ENCODE data around the gene PTPRD. TPM values are rescaled to one million over a fixed set of nuclear protein-coding genes. Genes with fewer than 3 reads are reported as not detected.

Gene PTPRD
- total RNA-seq, 1 experiment from 2014 or later, result 1.8 TPM

GRCh38 chr9:9992936-9993335 is 619.9 kb downstream of the PTPRD start:
- H3K36me3 Mint-ChIP-seq (ENCODE audit: insufficient read depth, unreplicated experiment), result no peaks in the 10 kb centered on the region
- H3K27me3 Mint-ChIP-seq (ENCODE audit: unreplicated experiment), result no peaks in the 10 kb centered on the region
- intact Hi-C loops (cut with micrococcal nuclease; ENCODE audit: unreplicated experiment), result no loop called here
- H3K9me3 Mint-ChIP-seq (ENCODE audit: low read depth, unreplicated experiment), result peaks cover 2% of the 10 kb centered on the region
- no peak for TF ChIP-seq CTCF (IDR thresholded peaks at IDR 0.05; ENCODE audit: unreplicated experiment)
- CTCF ChIA-PET, result no interaction called here
- H3K4me3 Mint-ChIP-seq (ENCODE audit: low read depth, unreplicated experiment), result no peak overlapping the region
- no peak for DNase-seq
- no peaks in the 10 kb centered on the region for H3K4me1 Mint-ChIP-seq (ENCODE audit: low read depth, unreplicated experiment)
- no peak overlapping the region for H3K27ac Mint-ChIP-seq (ENCODE audit: unreplicated experiment)
- BruUV-seq (replicated peaks), result no TSS peak

DNA sequence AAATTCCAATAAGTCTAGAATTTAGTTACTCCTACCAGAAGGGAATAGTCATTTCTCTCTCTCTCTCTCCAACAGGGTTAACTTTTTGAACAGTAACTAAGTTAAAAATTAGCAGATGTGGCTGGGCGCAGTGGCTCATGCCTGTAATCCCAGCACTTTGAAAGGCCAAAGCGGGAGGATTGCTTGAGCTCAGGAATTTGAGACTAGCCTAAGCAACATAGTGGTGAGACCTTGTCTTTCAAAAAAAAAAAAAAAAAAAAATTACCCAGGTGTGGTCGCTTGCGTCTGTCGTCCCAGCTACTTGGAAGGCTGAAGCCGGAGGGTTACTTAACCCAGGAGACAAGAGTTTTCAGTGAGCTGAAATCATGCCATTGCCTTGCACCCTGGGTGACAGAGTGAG is 639.7 kb downstream of the PTPRD start:
- no peak overlapping the region for H3K4me3 Mint-ChIP-seq (ENCODE audit: low read depth, unreplicated experiment)
- DNase-seq, result no peak
- BruUV-seq (replicated peaks), result no TSS peak
- no peaks in the 10 kb centered on the region for H3K9me3 Mint-ChIP-seq (ENCODE audit: low read depth, unreplicated experiment)
- no peaks in the 10 kb centered on the region for H3K36me3 Mint-ChIP-seq (ENCODE audit: insufficient read depth, unreplicated experiment)
- CTCF ChIA-PET, result no interaction called here
- H3K4me1 Mint-ChIP-seq (ENCODE audit: low read depth, unreplicated experiment), result no peaks in the 10 kb centered on the region
- intact Hi-C loops (cut with micrococcal nuclease; ENCODE audit: unreplicated experiment), result no loop called here
- TF ChIP-seq CTCF (IDR thresholded peaks at IDR 0.05; ENCODE audit: unreplicated experiment), result no peak
- H3K27me3 Mint-ChIP-seq (ENCODE audit: unreplicated experiment), result no peaks in the 10 kb centered on the region
- H3K27ac Mint-ChIP-seq (ENCODE audit: unreplicated experiment), result no peak overlapping the region

GRCh38 chr9:9970514-9970913 is 642.3 kb downstream of the PTPRD start:
- Mint-ChIP-seq H3K27ac (ENCODE audit: unreplicated experiment) (no peak overlapping the region), H3K9me3 (ENCODE audit: low read depth, unreplicated experiment) (no peaks in the 10 kb centered on the region), H3K36me3 (ENCODE audit: insufficient read depth, unreplicated experiment) (no peaks in the 10 kb centered on the region), H3K27me3 (ENCODE audit: unreplicated experiment) (no peaks in the 10 kb centered on the region), H3K4me1 (ENCODE audit: low read depth, unreplicated experiment) (no peaks in the 10 kb centered on the region), H3K4me3 (ENCODE audit: low read depth, unreplicated experiment) (no peak overlapping the region)
- CTCF ChIA-PET, result no interaction called here
- BruUV-seq (replicated peaks), result no TSS peak
- no peak for DNase-seq
- TF ChIP-seq CTCF (IDR thresholded peaks at IDR 0.05; ENCODE audit: unreplicated experiment), result no peak
- intact Hi-C loops (cut with micrococcal nuclease; ENCODE audit: unreplicated experiment), result no loop called here

GRCh38 chr9:9963841-9964240 is 649.0 kb downstream of the PTPRD start:
- Mint-ChIP-seq H3K27me3 (ENCODE audit: unreplicated experiment) (no peaks in the 10 kb centered on the region), H3K36me3 (ENCODE audit: insufficient read depth, unreplicated experiment) (no peaks in the 10 kb centered on the region), H3K4me1 (ENCODE audit: low read depth, unreplicated experiment) (no peaks in the 10 kb centered on the region), H3K4me3 (ENCODE audit: low read depth, unreplicated experiment) (no peak overlapping the region), H3K27ac (ENCODE audit: unreplicated experiment) (no peak overlapping the region), H3K9me3 (ENCODE audit: low read depth, unreplicated experiment) (no peaks in the 10 kb centered on the region)
- CTCF ChIA-PET, result no interaction called here
- TF ChIP-seq CTCF (IDR thresholded peaks at IDR 0.05; ENCODE audit: unreplicated experiment), result no peak
- DNase-seq, result no peak
- intact Hi-C loops (cut with micrococcal nuclease; ENCODE audit: unreplicated experiment), result no loop called here
- no TSS peak for BruUV-seq (replicated peaks)

DNA sequence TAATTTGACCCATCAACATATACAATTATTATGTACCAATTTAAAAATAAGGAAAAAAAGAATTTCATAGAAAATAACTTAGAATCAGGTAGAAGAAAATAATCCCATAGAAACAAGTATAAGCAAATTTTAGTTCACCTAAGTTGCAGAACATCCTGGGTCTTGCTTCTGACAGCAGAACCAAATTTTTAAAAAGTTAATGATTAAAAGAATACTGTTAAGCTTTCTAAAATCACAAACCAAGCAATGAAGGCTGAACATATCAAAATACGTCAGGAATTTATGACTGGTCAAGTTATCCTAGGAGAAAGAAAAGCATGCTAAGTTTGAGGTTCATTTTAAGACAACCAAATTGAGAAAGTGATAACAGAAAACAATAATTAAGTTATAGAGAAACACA is 650.9 kb downstream of the PTPRD start:
- CTCF ChIA-PET, result no interaction called here
- BruUV-seq (replicated peaks), result no TSS peak

More for the DNA sequence above, 650.9 kb downstream of the PTPRD start:
- Mint-ChIP-seq H3K27me3 (ENCODE audit: unreplicated experiment) (no peaks in the 10 kb centered on the region), H3K4me1 (ENCODE audit: low read depth, unreplicated experiment) (no peaks in the 10 kb centered on the region), H3K36me3 (ENCODE audit: insufficient read depth, unreplicated experiment) (no peaks in the 10 kb centered on the region), H3K27ac (ENCODE audit: unreplicated experiment) (no peak overlapping the region), H3K4me3 (ENCODE audit: low read depth, unreplicated experiment) (no peak overlapping the region), H3K9me3 (ENCODE audit: low read depth, unreplicated experiment) (no peaks in the 10 kb centered on the region)
- no peak for DNase-seq
- intact Hi-C loops (cut with micrococcal nuclease; ENCODE audit: unreplicated experiment), result no loop called here
- TF ChIP-seq CTCF (IDR thresholded peaks at IDR 0.05; ENCODE audit: unreplicated experiment), result no peak

All from Calu3 (cell line).